ENCODE data around the gene SLF1. TPM values are rescaled to one million over a fixed set of nuclear protein-coding genes. Genes with fewer than 3 reads are reported as not detected.

Gene SLF1
- polyA plus RNA-seq, 1 of the 3 experiments (the other 2 are of a cell fraction), result 5.5 TPM

GRCh38 chr5:94620256-94620655 is 1.8 kb downstream of the SLF1 start:
- 73% methylated on average over 5 of the region's 5 CpGs for WGBS (ENCODE audit: low lambda C conversion rate)

DNA sequence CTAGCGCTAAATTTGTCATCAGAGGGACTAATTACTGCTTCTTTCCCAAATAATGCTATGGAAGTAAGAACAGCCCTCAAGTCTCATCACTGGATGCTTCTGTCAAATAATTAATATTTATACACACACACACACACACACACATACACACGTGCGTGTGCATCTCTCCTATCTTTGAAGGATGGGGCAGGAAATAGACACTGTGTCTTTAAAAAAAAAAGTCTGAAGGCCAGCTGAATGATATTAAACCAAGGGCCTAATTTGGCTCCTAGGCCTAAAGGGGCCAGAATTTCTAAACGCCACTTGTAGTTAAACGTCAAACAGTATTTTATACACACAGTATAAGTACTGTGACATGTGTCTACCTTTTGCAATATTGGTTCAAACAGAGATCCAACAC is 3.3 kb downstream of the SLF1 start:
- DNase-seq, result no peak
- ChIA-PET POLR2A (no interaction called here), CTCF (interaction anchor here (0.7 to 1.9 kb wide), 3 partner anchors 52 to 228 kb away, joined by 3 to 4 read pairs (median 3); no protein-coding TSS in a partner anchor)
- Histone ChIP-seq H3K4me1 (ENCODE audit: control insufficient read depth in 1 of 2, insufficient read depth in 2 of 2, low read depth in 1 of 2, low read length in 1 of 2) (peaks cover 5 to 7% of the 10 kb centered on the region in 2 experiments; a peak in 3 of 4 replicates), H3K9me3 (no peaks in the 10 kb centered on the region), H3K4me3 (ENCODE audit: low read depth in 2 of 2, low read length in 1 of 2) (no peak overlapping the region), H3F3A (replicated peaks; ENCODE audit: insufficient read depth) (peaks cover 9% of the 10 kb centered on the region), H2AFZ (ENCODE audit: low read depth) (peak overlapping the region; percentile 43; the same call in 1 of the 2 replicates), H3K4me2 (no peak overlapping the region), H3K27ac (ENCODE audit: low read depth in 2 of 2, low read length in 1 of 2) (peak overlapping the region; percentile 0 to 34; a peak in 2 of 4 replicates), H3K9ac (no peak overlapping the region), H3K79me2 (ENCODE audit: insufficient read depth) (peaks cover 78% of the 10 kb centered on the region), H4K20me1 (ENCODE audit: insufficient read depth) (no peaks in the 10 kb centered on the region), H3K36me3 (replicated peaks in 1 of 2; ENCODE audit: control insufficient read depth in 1 of 2, insufficient read depth in 2 of 2, low read length in 1 of 2) (no peaks in the 10 kb centered on the region), H3K9me2 (no peaks in the 10 kb centered on the region), H3K27me3 (ENCODE audit: insufficient read depth) (no peaks in the 10 kb centered on the region)
- TF ChIP-seq TEAD4 (IDR thresholded peaks at IDR 0.05; ENCODE audit: borderline replicate concordance, insufficient read depth) (no peak), SIN3A (IDR thresholded peaks at IDR 0.05; ENCODE audit: borderline replicate concordance, low read depth, low read length) (no peak)
- 62% methylated on average over 5 of the region's 5 CpGs for WGBS (ENCODE audit: low lambda C conversion rate)

More at GRCh38 chr5:94620256-94620655, 1.8 kb downstream of the SLF1 start:
- no peaks in the 10 kb centered on the region for H3K9me2 ChIP-seq
- H3K27me3 ChIP-seq (ENCODE audit: insufficient read depth), result no peaks in the 10 kb centered on the region
- H3K4me3 ChIP-seq (ENCODE audit: low read depth in 2 of 2, low read length in 1 of 2), result peak overlapping the region in 1 of 2 experiments; percentile 87; a peak in 1 of 4 replicates
- no peaks in the 10 kb centered on the region for H4K20me1 ChIP-seq (ENCODE audit: insufficient read depth)
- no peak overlapping the region for H2AFZ ChIP-seq (ENCODE audit: low read depth)
- H3K4me1 ChIP-seq (ENCODE audit: control insufficient read depth in 1 of 2, insufficient read depth in 2 of 2, low read depth in 1 of 2, low read length in 1 of 2), result peaks cover 5 to 7% of the 10 kb centered on the region in 2 experiments; a peak in 3 of 4 replicates
- no peak overlapping the region; the same call in 1 of the 2 replicates for H3K9ac ChIP-seq
- no peak overlapping the region for H3K27ac ChIP-seq (ENCODE audit: low read depth in 2 of 2, low read length in 1 of 2)
- H3F3A ChIP-seq (replicated peaks; ENCODE audit: insufficient read depth), result peaks cover 9% of the 10 kb centered on the region
- TF ChIP-seq, protein P1, sequence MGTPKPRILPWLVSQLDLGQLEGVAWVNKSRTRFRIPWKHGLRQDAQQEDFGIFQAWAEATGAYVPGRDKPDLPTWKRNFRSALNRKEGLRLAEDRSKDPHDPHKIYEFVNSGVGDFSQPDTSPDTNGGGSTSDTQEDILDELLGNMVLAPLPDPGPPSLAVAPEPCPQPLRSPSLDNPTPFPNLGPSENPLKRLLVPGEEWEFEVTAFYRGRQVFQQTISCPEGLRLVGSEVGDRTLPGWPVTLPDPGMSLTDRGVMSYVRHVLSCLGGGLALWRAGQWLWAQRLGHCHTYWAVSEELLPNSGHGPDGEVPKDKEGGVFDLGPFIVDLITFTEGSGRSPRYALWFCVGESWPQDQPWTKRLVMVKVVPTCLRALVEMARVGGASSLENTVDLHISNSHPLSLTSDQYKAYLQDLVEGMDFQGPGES (IDR thresholded peaks at IDR 0.05; ENCODE audit: low read depth, low read length), result no peak
- H3K9me3 ChIP-seq, result no peaks in the 10 kb centered on the region
- peak overlapping the region; percentile 66; the same call in 1 of the 2 replicates for H3K4me2 ChIP-seq
- POLR2A ChIA-PET, result no interaction called here
- DNase-seq, result no peak
- no peaks in the 10 kb centered on the region for H3K36me3 ChIP-seq (replicated peaks in 1 of 2; ENCODE audit: control insufficient read depth in 1 of 2, insufficient read depth in 2 of 2, low read length in 1 of 2)
- CTCF ChIA-PET, result interaction anchor here (1.9 kb wide), 1 partner anchor 230 kb away, joined by 4 read pairs; no protein-coding TSS in a partner anchor
- H3K79me2 ChIP-seq (ENCODE audit: insufficient read depth), result peaks cover 74% of the 10 kb centered on the region

GRCh38 chr5:94623011-94623410 is 4.5 kb downstream of the SLF1 start:
- H3K27me3 ChIP-seq (ENCODE audit: insufficient read depth), result no peaks in the 10 kb centered on the region
- ChIA-PET POLR2A (no interaction called here), CTCF (interaction anchor here (0.6 kb wide), 2 partner anchors 12 to 186 kb away, joined by 3 read pairs; no protein-coding TSS in a partner anchor)
- no peak overlapping the region for H3K4me3 ChIP-seq (ENCODE audit: low read depth in 2 of 2, low read length in 1 of 2)
- H3K9ac ChIP-seq, result no peak overlapping the region
- no peak overlapping the region for H2AFZ ChIP-seq (ENCODE audit: low read depth)
- H4K20me1 ChIP-seq (ENCODE audit: insufficient read depth), result no peaks in the 10 kb centered on the region
- peaks cover 83% of the 10 kb centered on the region for H3K79me2 ChIP-seq (ENCODE audit: insufficient read depth)
- H3F3A ChIP-seq (replicated peaks; ENCODE audit: insufficient read depth), result peaks cover 4% of the 10 kb centered on the region
- DNase-seq, result no peak
- H3K9me2 ChIP-seq, result no peaks in the 10 kb centered on the region
- no peak for TF ChIP-seq YY1 (IDR thresholded peaks at IDR 0.05; ENCODE audit: low read depth)
- TF ChIP-seq SMC3 (IDR thresholded peaks at IDR 0.05; ENCODE audit: low read depth, low read length), result no peak
- no peak for TF ChIP-seq EZH2phosphoT487 (IDR thresholded peaks at IDR 0.05; ENCODE audit: borderline replicate concordance, low read depth)
- TF ChIP-seq GABPA (IDR thresholded peaks at IDR 0.05; ENCODE audit: low read depth), result no peak
- TF ChIP-seq RAD21 (IDR thresholded peaks at IDR 0.05; ENCODE audit: low read length), result no peak
- TF ChIP-seq, protein P2, sequence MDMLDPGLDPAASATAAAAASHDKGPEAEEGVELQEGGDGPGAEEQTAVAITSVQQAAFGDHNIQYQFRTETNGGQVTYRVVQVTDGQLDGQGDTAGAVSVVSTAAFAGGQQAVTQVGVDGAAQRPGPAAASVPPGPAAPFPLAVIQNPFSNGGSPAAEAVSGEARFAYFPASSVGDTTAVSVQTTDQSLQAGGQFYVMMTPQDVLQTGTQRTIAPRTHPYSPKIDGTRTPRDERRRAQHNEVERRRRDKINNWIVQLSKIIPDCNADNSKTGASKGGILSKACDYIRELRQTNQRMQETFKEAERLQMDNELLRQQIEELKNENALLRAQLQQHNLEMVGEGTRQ (IDR thresholded peaks at IDR 0.05; ENCODE audit: borderline replicate concordance, low read depth, low read length), result no peak
- TF ChIP-seq EP300 (IDR thresholded peaks at IDR 0.05; ENCODE audit: borderline replicate concordance in 1 of 2, low read depth in 1 of 2, low read length in 1 of 2), result no peak
- TF ChIP-seq FOXJ3 (CRISPR knock-in tag; IDR thresholded peaks at IDR 0.05), result no peak
- no peak for TF ChIP-seq TEAD4 (IDR thresholded peaks at IDR 0.05; ENCODE audit: borderline replicate concordance, insufficient read depth)
- TF ChIP-seq TCF12 (IDR thresholded peaks at IDR 0.05), result no peak
- no peak for TF ChIP-seq RFX5 (IDR thresholded peaks at IDR 0.05; ENCODE audit: low read length)
- no peak for TF ChIP-seq RXRA (IDR thresholded peaks at IDR 0.05; ENCODE audit: borderline replicate concordance, low read depth)
- TF ChIP-seq NFIC (IDR thresholded peaks at IDR 0.05; ENCODE audit: borderline replicate concordance), result no peak
- TF ChIP-seq, protein P3, sequence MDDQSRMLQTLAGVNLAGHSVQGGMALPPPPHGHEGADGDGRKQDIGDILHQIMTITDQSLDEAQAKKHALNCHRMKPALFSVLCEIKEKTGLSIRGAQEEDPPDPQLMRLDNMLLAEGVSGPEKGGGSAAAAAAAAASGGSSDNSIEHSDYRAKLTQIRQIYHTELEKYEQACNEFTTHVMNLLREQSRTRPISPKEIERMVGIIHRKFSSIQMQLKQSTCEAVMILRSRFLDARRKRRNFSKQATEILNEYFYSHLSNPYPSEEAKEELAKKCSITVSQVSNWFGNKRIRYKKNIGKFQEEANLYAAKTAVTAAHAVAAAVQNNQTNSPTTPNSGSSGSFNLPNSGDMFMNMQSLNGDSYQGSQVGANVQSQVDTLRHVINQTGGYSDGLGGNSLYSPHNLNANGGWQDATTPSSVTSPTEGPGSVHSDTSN (IDR thresholded peaks at IDR 0.05), result no peak
- TF ChIP-seq TAF1 (IDR thresholded peaks at IDR 0.05; ENCODE audit: borderline replicate concordance, low read depth, low read length), result no peak
- TF ChIP-seq RCOR1 (IDR thresholded peaks at IDR 0.05; ENCODE audit: low read length), result no peak
- H3K4me2 ChIP-seq, result peak overlapping the region; percentile 7; the same call in 1 of the 2 replicates
- H3K27ac ChIP-seq (ENCODE audit: low read depth in 2 of 2, low read length in 1 of 2), result peak overlapping the region in 1 of 2 experiments; percentile 60; a peak in 2 of 4 replicates
- H3K36me3 ChIP-seq (replicated peaks in 1 of 2; ENCODE audit: control insufficient read depth in 1 of 2, insufficient read depth in 2 of 2, low read length in 1 of 2), result no peaks in the 10 kb centered on the region
- H3K4me1 ChIP-seq (ENCODE audit: control insufficient read depth in 1 of 2, insufficient read depth in 2 of 2, low read depth in 1 of 2, low read length in 1 of 2), result peaks cover 4 to 5% of the 10 kb centered on the region in 2 experiments; a peak in 3 of 4 replicates
- H3K9me3 ChIP-seq, result no peaks in the 10 kb centered on the region

All from SK-N-SH (cell line).